Subcutaneous abdominal adipose tissue (tissue), 5 donors: ENCODE measurements around the gene RAE1.

Source experiments
- H3K27ac ChIP-seq: one replicate; pipeline ENCODE4 v1.7.0; 2013; ENCODE audit warnings: low read depth, mild to moderate bottlenecking, inconsistent platforms, low read length, moderate library complexity
- H3K27me3 ChIP-seq, 5 donors: one replicate each; pipeline ENCODE4 v1.7.0; 2013; ENCODE audit warnings: low read length in 5 of 5, inconsistent platforms in 1 of 5; ENCODE audit not compliant: control insufficient read depth in 5 of 5, insufficient read depth in 4 of 5
- H3K36me3 ChIP-seq, 5 donors: one replicate each; pipeline ENCODE4 v1.7.0; 2013; ENCODE audit warnings: low read length in 5 of 5; ENCODE audit not compliant: control insufficient read depth in 5 of 5, insufficient read depth in 5 of 5
- H3K4me1 ChIP-seq, 5 donors: one replicate each; pipeline ENCODE4 v1.7.0; 2013; ENCODE audit warnings: low read length in 5 of 5, mild to moderate bottlenecking in 3 of 5, moderate library complexity in 1 of 5; ENCODE audit not compliant: control insufficient read depth in 5 of 5, insufficient read depth in 5 of 5
- H3K4me3 ChIP-seq, 5 donors: one replicate each; pipeline ENCODE4 v1.7.0; 2013; ENCODE audit warnings: low read length in 5 of 5, low read depth in 1 of 5
- H3K9ac ChIP-seq, 5 donors: one replicate each; pipeline ENCODE4 v1.7.0; 2013; ENCODE audit warnings: low read length in 5 of 5, mild to moderate bottlenecking in 4 of 5, moderate library complexity in 3 of 5
- H3K9me3 ChIP-seq, 5 donors: one replicate each; pipeline ENCODE4 v1.7.0; 2013; ENCODE audit warnings: low read length in 5 of 5; ENCODE audit not compliant: control insufficient read depth in 5 of 5
- donor health status: healthy.
- donor health status: healthy.
- donor health status: healthy.
- donor health status: healthy.
- donor health status: healthy.

The RAE1 gene

DNA sequence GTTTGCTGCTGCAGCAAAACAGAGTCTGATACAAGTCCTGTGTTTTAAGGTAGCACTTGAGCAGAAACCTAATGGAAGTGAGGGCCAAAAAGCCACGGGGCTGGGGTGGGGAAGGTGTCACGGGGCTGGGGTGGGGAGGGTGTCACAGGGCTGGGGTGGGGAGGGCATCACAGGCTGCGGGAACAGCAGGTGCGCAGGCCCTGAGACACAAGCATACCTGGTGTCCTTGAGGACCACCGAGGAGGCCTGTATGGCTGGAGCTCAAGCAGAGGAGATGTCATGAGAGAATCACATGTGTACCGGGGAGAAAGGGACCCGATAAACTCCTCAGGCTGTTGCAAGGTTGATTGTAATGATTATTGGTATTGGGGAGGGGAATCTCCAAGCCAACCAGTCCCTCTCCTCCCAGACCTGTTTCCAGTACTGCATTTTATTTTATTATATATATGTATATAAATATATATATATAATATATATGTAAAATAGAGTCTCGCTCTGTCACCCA is 35.0 kb upstream of the RAE1 start:
- Histone ChIP-seq H3K9ac (no peak overlapping the region), H3K4me1 (no peaks in the 10 kb centered on the region), H3K27ac (no peak overlapping the region), H3K9me3 (no peaks in the 10 kb centered on the region), H3K36me3 (no peaks in the 10 kb centered on the region), H3K27me3 (peaks cover 0 to 17% (median 4%) of the 10 kb centered on the region in 5 donors), H3K4me3 (no peak overlapping the region)

DNA sequence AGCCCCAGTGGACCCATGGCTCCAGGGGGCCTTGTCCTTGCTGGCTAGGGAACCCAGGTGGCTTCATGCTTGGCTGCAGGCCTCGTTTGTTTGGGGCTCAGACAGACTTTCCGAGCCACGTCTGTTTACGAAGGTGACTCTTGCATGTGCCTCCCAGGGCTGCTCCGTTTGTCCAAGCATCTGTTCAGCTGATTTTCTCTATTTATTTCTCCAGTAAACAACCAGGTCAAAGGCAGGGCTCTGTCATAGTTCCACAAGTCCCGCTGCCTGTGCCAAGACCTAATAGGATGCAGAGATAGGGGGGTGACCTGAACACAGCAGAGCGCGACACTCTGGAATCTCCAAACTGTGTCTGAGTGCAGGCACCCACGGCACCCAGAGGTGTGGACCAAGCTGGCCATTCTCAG is 34.3 kb upstream of the RAE1 start:
- H3K9ac ChIP-seq: no peak overlapping the region

DNA sequence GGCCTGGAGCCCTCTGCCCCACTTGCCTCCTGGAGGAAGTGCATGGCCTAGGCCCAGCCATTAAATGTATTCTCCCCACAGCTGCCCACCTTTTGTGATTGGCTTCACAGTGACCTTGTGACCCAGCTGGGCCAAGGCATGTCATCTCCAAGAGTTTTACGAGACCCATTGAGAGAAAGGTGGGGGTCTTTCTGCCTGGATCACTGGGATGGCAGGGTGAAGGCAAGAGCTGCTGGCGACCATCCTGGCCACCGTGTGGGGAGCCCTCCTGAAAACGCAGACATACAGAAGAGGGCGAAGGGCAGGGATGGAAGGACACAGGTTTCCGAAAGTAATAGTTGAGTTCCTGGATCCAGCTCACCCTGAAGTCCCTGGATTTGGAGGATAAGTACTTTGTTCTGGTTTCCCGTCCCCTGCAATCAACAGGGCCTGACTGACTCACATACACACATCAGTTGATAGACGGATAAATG is 33.7 kb upstream of the RAE1 start:
- H3K36me3 ChIP-seq: no peaks in the 10 kb centered on the region
- H3K4me3 ChIP-seq: no peak overlapping the region
- peaks cover 0 to 21% (median 12%) of the 10 kb centered on the region in 5 donors for H3K27me3 ChIP-seq
- no peak overlapping the region for H3K27ac ChIP-seq
- H3K9ac ChIP-seq: no peak overlapping the region
- H3K9me3 ChIP-seq: no peaks in the 10 kb centered on the region
- no peaks in the 10 kb centered on the region for H3K4me1 ChIP-seq

More for the DNA sequence above, 34.3 kb upstream of the RAE1 start:
- H3K4me1 ChIP-seq: no peaks in the 10 kb centered on the region
- no peaks in the 10 kb centered on the region for H3K36me3 ChIP-seq
- H3K27me3 ChIP-seq: peaks cover 0 to 23% (median 8%) of the 10 kb centered on the region in 5 donors
- no peaks in the 10 kb centered on the region for H3K9me3 ChIP-seq
- H3K4me3 ChIP-seq: no peak overlapping the region
- H3K27ac ChIP-seq: no peak overlapping the region

DNA sequence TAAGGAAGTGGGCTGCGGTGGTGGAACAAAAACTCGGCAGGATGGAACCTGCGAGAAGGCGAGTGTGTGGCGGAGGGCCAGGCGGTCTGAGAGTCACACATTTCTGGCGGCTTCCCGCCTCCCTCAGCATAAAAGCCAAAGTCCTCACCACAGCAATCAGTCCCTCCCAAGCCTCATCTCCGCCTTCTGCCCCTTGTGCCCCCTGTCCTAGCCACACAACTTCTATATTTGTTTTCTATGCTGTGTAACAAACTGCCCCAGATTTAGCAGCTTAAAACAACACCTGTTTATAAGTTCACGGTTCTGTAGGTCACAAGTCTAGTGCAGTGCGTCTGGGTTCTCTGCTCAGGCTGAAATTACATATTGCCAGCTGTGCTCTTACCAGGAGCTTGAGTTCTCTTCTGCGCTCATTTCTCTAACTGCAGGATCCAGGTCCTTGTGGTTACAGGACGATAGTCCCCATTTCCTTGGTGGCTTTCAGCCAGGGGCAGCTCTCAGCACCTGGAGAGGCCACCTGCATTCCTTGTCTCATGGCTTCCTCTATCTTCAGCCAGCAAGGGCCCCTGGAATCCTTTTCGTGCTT is 33.2 kb upstream of the RAE1 start:
- H3K4me1 ChIP-seq: no peaks in the 10 kb centered on the region
- no peaks in the 10 kb centered on the region for H3K9me3 ChIP-seq
- H3K27me3 ChIP-seq: peaks cover under 1 to 19% (median 12%) of the 10 kb centered on the region in 5 donors
- H3K9ac ChIP-seq: no peak overlapping the region
- no peak overlapping the region for H3K4me3 ChIP-seq
- no peaks in the 10 kb centered on the region for H3K36me3 ChIP-seq
- H3K27ac ChIP-seq: no peak overlapping the region

DNA sequence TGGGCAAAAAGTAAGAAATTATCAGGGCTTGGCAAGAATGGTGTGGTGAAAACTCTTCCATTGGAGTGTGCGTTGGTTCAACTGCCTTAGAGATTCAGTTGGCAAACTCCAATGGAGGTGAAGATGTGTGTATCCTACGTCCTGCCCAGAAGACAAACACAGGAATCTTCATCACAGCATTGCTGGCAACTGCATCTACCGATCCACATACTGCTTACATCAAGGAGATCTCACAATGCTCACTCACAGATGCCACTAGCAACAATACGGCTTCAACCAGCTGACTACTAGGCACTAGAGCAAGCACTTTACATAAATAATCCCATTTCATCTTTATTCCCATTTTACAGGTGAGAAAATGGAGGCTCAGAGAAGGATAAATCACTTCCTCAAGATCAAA is 31.5 kb upstream of the RAE1 start:
- no peaks in the 10 kb centered on the region for H3K36me3 ChIP-seq
- peaks cover 4 to 24% (median 12%) of the 10 kb centered on the region in 5 donors for H3K27me3 ChIP-seq
- H3K4me3 ChIP-seq: no peak overlapping the region
- no peaks in the 10 kb centered on the region for H3K4me1 ChIP-seq
- no peak overlapping the region for H3K9ac ChIP-seq
- H3K27ac ChIP-seq: no peak overlapping the region
- H3K9me3 ChIP-seq: no peaks in the 10 kb centered on the region

DNA sequence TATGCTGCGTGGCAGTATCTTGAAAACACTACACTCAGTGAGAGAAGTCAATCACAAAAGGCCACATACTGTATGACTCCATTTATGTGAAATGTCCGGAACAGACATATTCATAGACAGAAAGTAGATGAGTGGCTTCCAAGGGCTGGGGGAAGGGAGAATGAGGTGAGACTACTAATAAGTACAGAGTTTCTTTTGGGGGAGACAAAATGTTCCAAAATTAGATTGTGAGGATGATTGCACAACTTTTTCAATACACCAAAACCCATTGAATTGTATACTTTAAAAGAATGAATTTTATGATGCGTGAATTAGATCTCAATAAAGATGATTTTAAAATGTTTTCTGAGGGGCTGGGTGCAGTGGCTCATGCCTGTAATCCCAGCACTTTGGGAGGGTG is 30.7 kb upstream of the RAE1 start:
- Histone ChIP-seq H3K4me3 (no peak overlapping the region), H3K9me3 (no peaks in the 10 kb centered on the region), H3K27me3 (peaks cover 4 to 18% (median 12%) of the 10 kb centered on the region in 5 donors), H3K9ac (no peak overlapping the region), H3K36me3 (no peaks in the 10 kb centered on the region), H3K27ac (no peak overlapping the region), H3K4me1 (no peaks in the 10 kb centered on the region)

DNA sequence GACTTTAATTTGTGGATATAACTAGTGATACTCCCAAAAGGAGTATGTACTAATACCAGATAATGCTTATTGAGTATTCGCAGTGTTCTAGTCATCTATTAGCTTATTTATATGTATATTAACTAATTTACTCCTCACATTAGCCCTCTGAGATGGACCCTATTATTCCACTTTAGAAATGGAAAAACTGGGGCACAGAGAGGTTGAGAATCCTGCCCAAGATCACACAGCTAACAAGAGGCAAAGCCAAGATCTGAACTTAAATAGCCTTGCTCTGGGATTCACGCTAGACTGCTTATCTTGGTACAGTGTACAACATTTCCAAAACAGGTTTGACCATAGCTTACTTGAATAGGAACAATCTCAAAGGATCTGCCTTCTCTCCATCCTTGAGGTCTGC is 29.9 kb upstream of the RAE1 start:
- H3K4me1 ChIP-seq: no peaks in the 10 kb centered on the region

DNA sequence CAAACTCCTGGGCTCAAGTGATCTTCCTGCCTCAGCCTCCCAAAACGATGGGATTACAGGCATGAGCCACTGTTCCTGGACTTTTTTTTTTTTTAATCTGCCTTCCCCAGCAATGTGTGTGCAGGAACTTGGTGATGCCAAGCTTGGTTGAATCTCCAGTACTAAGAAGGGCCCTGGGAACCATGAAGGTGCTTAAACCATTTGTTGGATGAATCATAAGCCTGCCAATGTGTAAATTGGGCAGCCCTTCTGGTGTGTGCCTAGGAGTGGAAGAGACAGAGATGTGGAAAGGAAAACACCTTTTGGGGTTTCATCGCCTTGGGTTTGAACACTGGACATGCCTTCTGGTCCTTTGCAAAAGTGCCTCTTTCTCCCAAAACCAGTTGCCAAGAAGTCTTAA is 28.6 kb upstream of the RAE1 start:
- Histone ChIP-seq H3K36me3 (no peaks in the 10 kb centered on the region), H3K27ac (no peak overlapping the region), H3K9me3 (no peaks in the 10 kb centered on the region), H3K27me3 (peaks cover 4 to 18% (median 8%) of the 10 kb centered on the region in 5 donors), H3K4me1 (no peaks in the 10 kb centered on the region), H3K9ac (no peak overlapping the region), H3K4me3 (no peak overlapping the region)

More for the DNA sequence above, 29.9 kb upstream of the RAE1 start:
- Histone ChIP-seq H3K4me3 (no peak overlapping the region), H3K9ac (no peak overlapping the region), H3K27me3 (peaks cover 4 to 18% (median 12%) of the 10 kb centered on the region in 5 donors), H3K9me3 (no peaks in the 10 kb centered on the region), H3K36me3 (no peaks in the 10 kb centered on the region), H3K27ac (no peak overlapping the region)

DNA sequence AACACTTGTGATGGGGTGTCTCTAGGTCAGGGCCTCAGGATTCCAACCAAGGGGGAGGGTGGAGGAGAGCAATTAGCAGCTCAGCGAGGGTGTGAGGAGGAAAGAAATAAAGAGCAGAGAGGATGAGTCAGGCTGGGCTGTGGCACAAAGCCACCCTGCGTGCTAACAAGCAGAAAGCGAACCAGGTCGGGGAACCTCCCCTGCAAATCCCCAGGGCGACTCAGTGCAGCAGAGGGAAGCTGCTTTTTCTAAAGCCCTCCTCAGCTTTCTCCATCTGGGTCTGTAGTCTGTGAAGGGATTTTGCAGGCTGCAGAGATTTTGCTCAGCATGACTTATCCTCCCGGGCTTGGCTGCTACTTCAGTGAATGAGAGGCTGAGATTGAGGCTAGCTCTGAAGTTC is 28.0 kb upstream of the RAE1 start:
- Histone ChIP-seq H3K27ac (no peak overlapping the region), H3K27me3 (peaks cover 4 to 18% (median 8%) of the 10 kb centered on the region in 5 donors), H3K4me3 (no peak overlapping the region), H3K9ac (no peak overlapping the region), H3K4me1 (no peaks in the 10 kb centered on the region), H3K9me3 (no peaks in the 10 kb centered on the region), H3K36me3 (no peaks in the 10 kb centered on the region)

DNA sequence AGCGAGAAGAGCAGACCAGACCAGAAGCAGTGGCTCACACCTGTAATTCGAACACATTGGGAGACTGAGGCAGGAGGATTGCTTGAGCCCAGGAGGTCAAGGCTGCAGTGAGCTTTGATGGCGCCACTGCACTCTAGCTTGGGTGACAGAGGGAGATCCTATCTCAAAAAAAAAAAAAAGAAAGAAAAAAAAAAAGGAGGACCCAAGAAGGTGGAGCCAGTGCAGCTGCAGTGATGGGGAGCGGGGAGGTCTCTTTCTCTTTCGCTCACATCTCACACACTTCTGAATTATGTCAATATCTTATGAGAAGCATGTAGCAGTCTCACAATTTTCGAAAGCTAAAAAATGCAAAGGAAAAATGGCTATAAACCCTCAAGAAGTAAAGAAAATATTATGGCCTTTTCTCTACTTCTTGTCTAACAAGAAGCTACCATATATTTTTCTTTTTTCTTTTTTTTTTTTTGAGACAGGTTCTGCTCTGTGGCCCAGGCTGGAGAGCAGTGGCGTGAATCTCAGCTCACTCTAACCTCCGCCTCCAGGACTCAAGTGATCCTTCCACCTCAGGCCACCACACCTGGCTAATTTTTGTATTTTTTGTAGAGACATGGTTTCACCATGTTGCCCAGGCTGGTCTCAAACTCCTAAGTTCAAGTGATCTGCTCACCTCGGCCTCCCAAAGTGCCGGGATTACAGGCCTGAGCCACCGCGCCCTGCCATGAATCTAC is 25.3 kb upstream of the RAE1 start:
- Histone ChIP-seq H3K4me3 (no peak overlapping the region), H3K9me3 (no peaks in the 10 kb centered on the region), H3K27me3 (peaks cover 4 to 15% (median 13%) of the 10 kb centered on the region in 5 donors), H3K36me3 (no peaks in the 10 kb centered on the region), H3K27ac (no peak overlapping the region), H3K9ac (no peak overlapping the region), H3K4me1 (peaks cover 0 to 4% (median 0%) of the 10 kb centered on the region in 5 donors)
